SIG-M5 treated with dmso at 0.1 percent for 504 hours (cell line): ENCODE measurements around the gene ABCF3.

ENCODE experiments used
- DNase-seq: peaks from one replicate; lab custom pipeline; 2025; ENCODE audit not compliant: unreplicated experiment; lab: John Stamatoyannopoulos, UW

The ABCF3 gene

GRCh38 chr3:184230081-184230602 is 44.1 kb downstream of the ABCF3 start:
- no peak for DNase-seq

- no peak for DNase-seq
Measured at GRCh38 chr3:184230603-184231528, 44.9 kb downstream of the ABCF3 start.

GRCh38 chr3:184231671-184232070 is 45.7 kb downstream of the ABCF3 start:
- DNase-seq = no peak

- DNase-seq = no peak
Measured at GRCh38 chr3:184233127-184233843, 47.3 kb downstream of the ABCF3 start.

GRCh38 chr3:184234224-184234623 is 48.2 kb downstream of the ABCF3 start:
- DNase-seq = peak; percentile 60

GRCh38 chr3:184234671-184235380 is 48.8 kb downstream of the ABCF3 start:
- DNase-seq = no peak

GRCh38 chr3:184235381-184236032 is 49.5 kb downstream of the ABCF3 start:
- DNase-seq = no peak

- no peak for DNase-seq
Measured at GRCh38 chr3:184236033-184236410, 50.0 kb downstream of the ABCF3 start.

GRCh38 chr3:184236636-184237035 is 50.6 kb downstream of the ABCF3 start:
- no peak for DNase-seq

GRCh38 chr3:184237211-184237610 is 51.2 kb downstream of the ABCF3 start:
- no peak for DNase-seq

- DNase-seq = no peak
Measured at GRCh38 chr3:184237807-184238206, 51.8 kb downstream of the ABCF3 start.

GRCh38 chr3:184238246-184238818 is 52.3 kb downstream of the ABCF3 start:
- no peak for DNase-seq

GRCh38 chr3:184239221-184239620 is 53.2 kb downstream of the ABCF3 start:
- DNase-seq = no peak

- DNase-seq = no peak
Measured at GRCh38 chr3:184239708-184240107, 53.7 kb downstream of the ABCF3 start.

GRCh38 chr3:184240384-184241140 is 54.6 kb downstream of the ABCF3 start:
- peak; percentile 44 for DNase-seq

- DNase-seq = no peak
Measured at GRCh38 chr3:184241141-184241446, 55.1 kb downstream of the ABCF3 start.

- peak; percentile 66 for DNase-seq
Measured at GRCh38 chr3:184241447-184242296, 55.7 kb downstream of the ABCF3 start.

GRCh38 chr3:184242297-184242685 is 56.3 kb downstream of the ABCF3 start:
- DNase-seq = no peak
